Activated CD4-positive, alpha-beta T cell treated with anti-CD3 and anti-CD28 coated beads for 4 hours (primary cell): ENCODE measurements around the gene SRA1.

ENCODE experiments used
- DNase-seq, 2 donors: peaks; one replicate each; pipeline ENCODE4 v3.0.0-alpha.2; 2020

Gene SRA1

DNA sequence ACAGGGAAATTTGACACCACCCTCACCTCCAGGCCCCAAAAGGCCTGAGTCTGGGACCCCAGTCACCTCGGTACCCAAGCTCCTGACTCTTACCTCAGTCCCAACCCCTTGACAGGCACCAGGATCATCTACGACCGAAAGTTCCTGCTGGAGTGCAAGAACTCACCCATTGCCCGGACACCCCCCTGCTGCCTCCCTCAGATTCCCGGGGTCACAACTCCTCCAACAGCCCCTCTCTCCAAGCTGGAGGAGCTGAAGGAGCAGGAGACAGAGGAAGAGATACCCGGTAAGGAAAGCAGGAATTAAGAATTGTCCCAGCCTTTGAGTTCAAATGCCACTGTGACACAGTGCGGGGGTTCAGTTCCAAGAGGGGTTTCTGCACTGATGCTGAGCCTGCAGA lies 8.5 kb downstream of the SRA1 start:
- DNase-seq, result no peak

DNA sequence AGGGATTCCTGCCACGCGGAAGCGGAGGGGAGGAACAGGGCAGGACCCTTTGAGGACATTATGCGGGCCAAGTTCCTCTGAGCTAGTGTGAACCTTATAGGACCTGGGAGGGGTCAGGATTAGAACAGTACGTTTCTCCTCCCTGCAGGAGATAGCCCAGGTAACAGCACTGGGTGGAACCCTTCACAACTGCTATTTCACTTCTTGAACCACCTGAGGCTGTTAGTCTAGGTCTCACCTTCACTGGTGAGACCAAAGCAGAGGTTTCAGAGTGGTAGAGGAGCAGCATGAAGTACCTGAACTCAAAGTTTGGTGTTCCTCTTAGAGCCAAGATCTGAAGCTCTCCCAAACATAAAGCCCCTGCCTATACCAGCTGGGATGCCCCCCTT lies 9.0 kb downstream of the SRA1 start:
- DNase-seq, result no peak

DNA sequence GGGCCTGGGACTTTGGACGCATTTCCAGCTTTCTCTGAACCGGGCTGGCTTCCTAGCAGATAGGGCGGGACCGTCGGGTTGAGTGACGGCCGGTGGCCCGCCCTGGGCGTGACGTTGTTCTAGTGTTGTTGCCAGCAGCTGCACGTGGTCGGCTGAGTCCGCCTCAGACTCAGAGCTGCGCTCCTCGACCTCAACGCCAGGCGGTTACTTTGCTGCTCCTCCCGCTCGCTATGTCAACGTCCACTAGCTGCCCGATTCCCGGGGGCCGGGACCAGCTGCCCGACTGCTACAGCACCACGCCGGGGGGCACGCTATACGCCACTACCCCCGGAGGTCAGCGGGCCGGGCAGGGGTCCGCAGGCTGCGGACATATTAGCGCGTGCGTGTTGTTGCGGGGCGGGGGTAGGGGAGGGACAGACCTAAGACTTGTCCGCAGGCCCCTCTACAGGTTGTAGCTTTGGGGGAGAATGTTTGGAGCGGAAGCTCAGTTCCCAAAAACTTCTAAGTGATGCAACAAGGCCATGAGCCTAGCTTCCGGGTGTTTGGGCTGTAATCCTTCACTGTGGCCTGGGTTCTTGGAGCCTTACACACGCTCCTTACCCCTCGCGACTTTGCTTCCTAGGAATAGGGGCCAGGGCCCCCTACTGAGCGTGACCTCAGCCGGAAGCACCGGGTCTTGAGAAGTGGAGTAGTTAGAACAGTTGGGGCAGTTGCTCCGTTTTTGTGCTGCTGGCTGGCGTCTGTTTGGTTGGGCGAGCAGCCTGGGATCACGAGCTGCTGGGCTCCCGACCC lies 9.6 kb downstream of the SRA1 start, which contains the start of gene EIF4EBP3:
TSS of gene EIF4EBP3 (plus strand) at position 155 of the 792 bp plus-strand sequence. CDS start at position 231, 76 bp downstream.
- peak; percentile 84 for DNase-seq

DNA sequence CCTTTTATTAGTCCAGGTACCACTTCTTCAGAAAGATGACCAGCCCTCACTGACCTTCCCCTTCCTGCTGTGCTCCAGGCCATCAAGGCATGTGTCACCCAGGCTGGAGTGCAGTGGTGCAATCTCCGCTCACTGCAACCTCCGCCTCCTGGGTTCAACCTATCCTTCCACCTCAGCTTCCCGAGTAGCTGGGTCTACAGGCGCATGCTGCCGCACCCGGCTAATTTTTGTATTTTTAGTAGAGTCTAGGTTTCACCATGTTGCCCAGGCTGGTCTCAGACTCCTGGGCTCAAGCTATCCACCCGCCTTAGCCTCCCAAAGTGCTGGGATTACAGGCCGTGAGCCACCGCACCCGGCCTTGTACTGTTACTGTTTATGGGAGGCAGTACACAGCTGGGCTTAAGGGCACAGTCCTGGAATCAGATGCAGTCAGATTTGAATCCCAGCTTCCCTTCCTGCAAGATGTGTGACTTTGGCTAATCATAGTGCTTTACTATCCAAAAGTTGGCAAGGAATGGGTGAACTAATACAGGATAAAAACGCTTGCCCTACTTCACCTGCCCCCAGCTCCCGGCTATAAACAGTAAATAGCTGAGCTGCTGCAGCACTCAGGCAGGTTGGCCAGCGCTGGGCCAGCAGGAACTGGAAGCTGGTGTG lies 10.3 kb downstream of the SRA1 start:
- no peak for DNase-seq

DNA sequence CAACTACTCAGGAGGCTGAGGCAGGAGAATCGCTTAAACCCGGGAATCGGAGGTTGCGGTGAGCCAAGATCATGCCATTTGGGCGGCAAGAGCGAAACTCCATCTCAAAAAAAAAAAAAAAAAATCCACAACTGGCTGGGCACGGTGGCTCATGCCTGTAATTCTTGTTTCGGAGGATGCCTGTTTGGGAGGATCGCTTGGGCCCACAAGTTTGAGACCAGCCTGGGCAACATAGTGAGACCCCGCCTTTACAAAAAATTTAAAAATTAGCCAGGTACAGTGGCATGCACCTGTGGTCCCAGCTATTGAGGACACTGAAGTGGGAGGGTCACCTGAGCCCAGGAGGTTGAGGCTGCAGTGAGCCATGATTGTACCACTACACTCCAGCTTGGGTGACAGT lies 11.7 kb downstream of the SRA1 start:
- no peak for DNase-seq

DNA sequence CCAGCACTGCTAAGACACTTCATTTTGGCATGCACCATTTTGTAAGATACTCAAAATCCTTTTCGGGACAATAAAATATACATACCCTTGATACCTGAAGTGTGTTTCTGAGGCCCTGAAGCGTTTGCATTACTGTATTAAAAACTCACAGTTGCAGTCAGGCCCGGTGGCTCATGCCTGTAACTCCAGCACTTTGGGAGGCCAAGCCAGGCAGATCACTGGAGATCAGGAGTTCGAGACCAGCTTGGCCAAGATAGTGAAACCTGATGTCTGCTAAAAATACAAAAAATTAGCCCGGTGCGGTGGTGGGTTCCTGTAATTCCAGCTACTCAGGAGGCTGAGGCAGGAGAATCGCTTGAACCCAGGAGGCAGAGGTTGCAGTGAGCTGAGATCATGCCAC lies 12.3 kb downstream of the SRA1 start:
- no peak for DNase-seq

DNA sequence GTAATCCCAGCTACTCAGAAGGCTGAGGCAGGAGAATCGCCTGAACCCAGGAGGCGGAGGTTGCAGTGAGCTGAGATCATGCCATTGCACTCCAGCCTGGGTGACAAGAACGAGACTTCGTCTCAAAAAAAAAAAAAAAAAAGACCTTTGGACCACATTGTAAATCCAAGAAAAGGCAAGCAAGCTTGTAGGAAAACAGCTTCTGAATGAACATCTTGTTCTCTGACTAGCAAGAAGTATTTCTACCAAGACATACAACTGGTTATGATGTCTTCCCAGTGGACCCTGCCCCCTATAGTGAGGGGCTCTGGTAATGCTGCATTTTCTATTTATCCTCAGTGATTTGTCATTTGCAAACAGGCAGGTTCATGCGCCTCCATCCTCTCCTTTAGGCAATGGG lies 14.3 kb downstream of the SRA1 start:
- DNase-seq, result no peak

DNA sequence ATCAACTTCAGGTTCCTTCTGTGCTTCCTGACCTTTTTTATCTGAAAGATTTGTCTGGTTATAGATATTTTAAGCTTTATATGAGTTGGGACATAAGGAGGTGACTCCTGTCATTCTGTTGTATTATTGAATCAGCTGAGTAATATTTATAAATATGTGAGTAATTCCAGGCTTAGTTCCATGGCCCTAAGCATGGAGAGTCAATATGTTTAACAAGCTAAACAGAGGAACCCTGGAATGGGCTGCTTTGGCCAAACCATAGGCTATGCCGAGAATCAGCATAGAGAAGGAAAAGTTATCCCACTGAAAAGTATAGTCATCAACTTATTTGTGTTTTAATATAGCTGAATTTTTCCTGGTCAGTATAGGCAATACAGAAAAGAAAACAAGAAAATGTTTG lies 17.0 kb downstream of the SRA1 start:
- DNase-seq, result no peak

DNA sequence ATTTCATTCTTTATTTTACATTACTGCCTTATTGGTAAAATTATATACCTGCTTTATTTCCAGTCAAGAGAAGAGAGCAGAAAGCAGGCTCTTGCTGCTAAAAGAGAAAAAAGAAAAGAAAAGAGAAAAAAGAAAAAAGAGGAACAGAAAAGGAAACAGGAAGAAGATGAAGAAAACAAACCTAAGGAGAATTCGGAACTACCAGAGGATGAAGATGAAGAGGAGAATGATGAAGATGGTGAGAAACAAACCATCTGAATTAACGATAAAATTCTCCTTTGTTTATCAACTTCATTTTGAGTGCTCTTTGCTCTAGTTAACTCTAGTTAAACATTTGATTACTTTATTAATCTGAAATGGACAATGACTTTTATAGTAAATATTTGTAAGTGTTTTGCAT lies 33.3 kb downstream of the SRA1 start:
- DNase-seq, result no peak

DNA sequence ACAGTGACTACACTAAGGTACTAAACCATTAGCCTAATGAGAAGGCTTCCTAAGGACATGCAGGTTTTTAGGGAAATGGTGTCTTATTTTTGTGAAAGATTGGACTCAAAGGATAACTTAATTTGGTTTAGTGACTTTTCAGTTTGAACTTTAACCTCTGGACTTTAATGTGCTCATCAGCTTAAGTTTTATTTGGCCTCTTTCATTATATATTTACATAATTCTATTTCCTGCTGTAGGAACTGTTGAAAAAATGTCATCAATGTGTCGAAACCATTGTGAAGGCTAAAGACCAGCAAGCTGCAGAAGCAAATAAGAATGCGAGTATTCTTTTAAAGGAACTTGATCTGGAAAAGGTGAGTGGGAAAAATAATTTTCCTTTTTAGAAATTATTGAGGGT lies 44.1 kb downstream of the SRA1 start:
- no peak for DNase-seq

DNA sequence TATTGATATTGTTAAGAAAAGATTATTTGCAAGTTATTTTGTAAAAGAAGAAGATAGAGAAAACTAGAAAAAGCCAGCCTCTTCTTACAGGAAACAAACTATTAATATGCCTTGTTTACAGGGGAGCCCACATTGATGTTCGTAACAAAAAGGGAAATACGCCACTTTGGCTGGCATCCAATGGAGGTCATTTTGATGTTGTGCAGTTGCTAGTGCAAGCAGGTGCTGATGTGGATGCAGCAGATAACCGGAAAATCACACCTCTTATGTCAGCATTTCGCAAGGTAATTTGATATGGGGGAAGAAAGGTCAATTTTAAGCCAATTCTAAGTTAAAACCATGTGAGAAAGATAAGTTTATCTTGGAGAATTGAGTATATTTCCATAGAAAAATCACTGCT lies 47.4 kb downstream of the SRA1 start:
- DNase-seq, result no peak

DNA sequence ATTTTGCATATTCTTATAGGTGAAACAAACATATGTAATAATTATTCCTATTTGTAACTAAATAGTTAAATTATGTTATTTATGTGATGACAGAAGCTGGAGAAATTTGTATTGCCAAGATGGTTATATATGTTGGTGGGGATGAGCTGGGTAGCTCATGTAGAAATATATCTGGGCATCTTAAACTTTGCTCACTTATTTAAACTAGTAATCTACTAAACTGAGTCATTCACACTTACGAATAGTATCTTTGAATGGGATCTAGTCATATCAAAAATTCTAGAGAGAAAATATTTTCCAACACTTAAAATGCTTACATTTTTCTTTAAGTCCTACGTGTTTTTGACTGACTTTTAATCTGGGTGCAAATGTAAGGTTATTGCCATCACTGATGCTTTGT lies 54.4 kb downstream of the SRA1 start:
- no peak for DNase-seq
